ENCODE results near the gene TMEM88. TPM values are rescaled to one million over a fixed set of nuclear protein-coding genes. Genes with fewer than 3 reads are reported as not detected.

Gene TMEM88
- total RNA-seq, 3 donors from 2014 or later: 4.8 to 21.0 (median 5.7) TPM

DNA sequence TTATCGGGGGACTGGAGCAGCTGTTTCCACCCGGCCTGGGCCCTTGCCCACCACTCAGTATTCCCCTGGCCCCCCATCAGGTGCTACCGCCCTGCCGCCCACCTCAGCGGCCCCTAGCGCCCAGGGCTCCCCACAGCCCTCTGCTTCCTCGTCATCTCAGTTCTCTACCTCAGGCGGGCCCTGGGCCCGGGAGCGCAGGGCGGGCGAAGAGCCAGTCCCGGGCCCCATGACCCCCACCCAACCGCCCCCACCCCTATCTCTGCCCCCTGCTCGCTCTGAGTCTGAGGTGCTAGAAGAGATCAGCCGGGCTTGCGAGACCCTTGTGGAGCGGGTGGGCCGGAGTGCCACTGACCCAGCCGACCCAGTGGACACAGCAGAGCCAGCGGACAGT lies 6.1 kb upstream of the TMEM88 start:
- Histone ChIP-seq H3K36me3 (no peaks in the 10 kb centered on the region), H3K27me3 (no peaks in the 10 kb centered on the region), H3K4me1 (peaks cover 6 to 10% of the 10 kb centered on the region in 2 donors), H3K4me3 (no peak overlapping the region), H3K9me3 (no peaks in the 10 kb centered on the region), H3K27ac (no peak overlapping the region)
- intact Hi-C loops (cut with DNase I; ENCODE audit: low total_unique reads): no loop called here
- TF ChIP-seq POLR2A (IDR thresholded peaks at IDR 0.05): no peak
- no peak for TF ChIP-seq POLR2AphosphoS5 (IDR thresholded peaks at IDR 0.05)
- TF ChIP-seq, protein P1, sequence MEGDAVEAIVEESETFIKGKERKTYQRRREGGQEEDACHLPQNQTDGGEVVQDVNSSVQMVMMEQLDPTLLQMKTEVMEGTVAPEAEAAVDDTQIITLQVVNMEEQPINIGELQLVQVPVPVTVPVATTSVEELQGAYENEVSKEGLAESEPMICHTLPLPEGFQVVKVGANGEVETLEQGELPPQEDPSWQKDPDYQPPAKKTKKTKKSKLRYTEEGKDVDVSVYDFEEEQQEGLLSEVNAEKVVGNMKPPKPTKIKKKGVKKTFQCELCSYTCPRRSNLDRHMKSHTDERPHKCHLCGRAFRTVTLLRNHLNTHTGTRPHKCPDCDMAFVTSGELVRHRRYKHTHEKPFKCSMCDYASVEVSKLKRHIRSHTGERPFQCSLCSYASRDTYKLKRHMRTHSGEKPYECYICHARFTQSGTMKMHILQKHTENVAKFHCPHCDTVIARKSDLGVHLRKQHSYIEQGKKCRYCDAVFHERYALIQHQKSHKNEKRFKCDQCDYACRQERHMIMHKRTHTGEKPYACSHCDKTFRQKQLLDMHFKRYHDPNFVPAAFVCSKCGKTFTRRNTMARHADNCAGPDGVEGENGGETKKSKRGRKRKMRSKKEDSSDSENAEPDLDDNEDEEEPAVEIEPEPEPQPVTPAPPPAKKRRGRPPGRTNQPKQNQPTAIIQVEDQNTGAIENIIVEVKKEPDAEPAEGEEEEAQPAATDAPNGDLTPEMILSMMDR (IDR thresholded peaks at IDR 0.05): no peak
- DNase-seq (ENCODE audit: low spot score in 2 of 2): no peak

DNA sequence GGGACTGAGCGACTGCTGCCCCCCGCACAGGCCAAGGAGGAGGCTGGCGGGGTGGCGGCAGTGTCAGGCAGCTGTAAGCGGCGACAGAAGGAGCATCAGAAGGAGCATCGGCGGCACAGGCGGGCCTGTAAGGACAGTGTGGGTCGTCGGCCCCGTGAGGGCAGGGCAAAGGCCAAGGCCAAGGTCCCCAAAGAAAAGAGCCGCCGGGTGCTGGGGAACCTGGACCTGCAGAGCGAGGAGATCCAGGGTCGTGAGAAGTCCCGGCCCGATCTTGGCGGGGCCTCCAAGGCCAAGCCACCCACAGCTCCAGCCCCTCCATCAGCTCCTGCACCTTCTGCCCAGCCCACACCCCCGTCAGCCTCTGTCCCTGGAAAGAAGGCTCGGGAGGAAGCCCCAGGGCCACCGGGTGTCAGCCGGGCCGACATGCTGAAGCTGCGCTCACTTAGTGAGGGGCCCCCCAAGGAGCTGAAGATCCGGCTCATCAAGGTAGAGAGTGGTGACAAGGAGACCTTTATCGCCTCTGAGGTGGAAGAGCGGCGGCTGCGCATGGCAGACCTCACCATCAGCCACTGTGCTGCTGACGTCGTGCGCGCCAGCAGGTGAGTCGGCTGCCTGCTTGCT lies 5.6 kb upstream of the TMEM88 start:
- Histone ChIP-seq H3K9me3 (no peaks in the 10 kb centered on the region), H3K27ac (no peak overlapping the region), H3K27me3 (no peaks in the 10 kb centered on the region), H3K36me3 (no peaks in the 10 kb centered on the region), H3K4me3 (no peak overlapping the region), H3K4me1 (peaks cover 6 to 10% of the 10 kb centered on the region in 2 donors)
- intact Hi-C loops (cut with DNase I; ENCODE audit: low total_unique reads): no loop called here
- no peak for TF ChIP-seq POLR2AphosphoS5 (IDR thresholded peaks at IDR 0.05)
- TF ChIP-seq, protein P1 (IDR thresholded peaks at IDR 0.05): no peak
- no peak for TF ChIP-seq POLR2A (IDR thresholded peaks at IDR 0.05)
- peak in 1 of 2 donors; percentile 47 for DNase-seq (ENCODE audit: low spot score in 2 of 2)

DNA sequence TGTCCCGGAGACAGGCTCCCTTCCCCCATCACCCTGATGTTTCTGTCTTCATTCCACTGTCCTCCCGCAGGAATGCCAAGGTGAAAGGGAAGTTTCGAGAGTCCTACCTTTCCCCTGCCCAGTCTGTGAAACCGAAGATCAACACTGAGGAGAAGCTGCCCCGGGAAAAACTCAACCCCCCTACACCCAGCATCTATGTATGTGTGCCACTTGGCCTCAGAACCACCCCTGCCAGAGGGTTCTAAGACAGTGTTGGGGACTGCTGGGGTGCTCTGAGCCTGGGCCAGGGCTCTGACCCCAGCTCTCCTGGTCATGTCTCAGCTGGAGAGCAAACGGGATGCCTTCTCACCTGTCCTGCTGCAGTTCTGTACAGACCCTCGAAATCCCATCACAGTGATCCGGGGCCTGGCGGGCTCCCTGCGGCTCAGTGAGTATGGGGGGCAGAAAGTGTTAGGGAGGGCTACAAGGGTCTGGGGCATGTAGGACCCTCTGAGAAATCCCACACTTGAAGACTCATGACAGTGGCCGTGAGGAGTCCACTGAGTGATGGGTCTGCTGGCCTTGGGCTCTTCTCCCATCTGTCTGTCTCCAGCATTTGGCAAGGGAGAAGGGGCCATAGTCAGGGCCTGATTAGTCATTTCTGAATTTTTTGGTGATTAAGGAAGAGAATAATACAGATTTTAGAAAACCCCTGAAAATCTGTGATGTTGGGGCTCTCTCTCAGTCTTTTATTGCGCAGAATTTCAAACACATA lies 4.9 kb upstream of the TMEM88 start:
- Histone ChIP-seq H3K27me3 (no peaks in the 10 kb centered on the region), H3K27ac (no peak overlapping the region), H3K4me1 (peaks cover 6 to 10% of the 10 kb centered on the region in 2 donors), H3K9me3 (no peaks in the 10 kb centered on the region), H3K36me3 (no peaks in the 10 kb centered on the region), H3K4me3 (no peak overlapping the region)
- no peak for TF ChIP-seq POLR2AphosphoS5 (IDR thresholded peaks at IDR 0.05)
- TF ChIP-seq POLR2A (IDR thresholded peaks at IDR 0.05): no peak
- TF ChIP-seq, protein P1 (IDR thresholded peaks at IDR 0.05): no peak
- intact Hi-C loops (cut with DNase I; ENCODE audit: low total_unique reads): no loop called here
- no peak for DNase-seq (ENCODE audit: low spot score in 2 of 2)

DNA sequence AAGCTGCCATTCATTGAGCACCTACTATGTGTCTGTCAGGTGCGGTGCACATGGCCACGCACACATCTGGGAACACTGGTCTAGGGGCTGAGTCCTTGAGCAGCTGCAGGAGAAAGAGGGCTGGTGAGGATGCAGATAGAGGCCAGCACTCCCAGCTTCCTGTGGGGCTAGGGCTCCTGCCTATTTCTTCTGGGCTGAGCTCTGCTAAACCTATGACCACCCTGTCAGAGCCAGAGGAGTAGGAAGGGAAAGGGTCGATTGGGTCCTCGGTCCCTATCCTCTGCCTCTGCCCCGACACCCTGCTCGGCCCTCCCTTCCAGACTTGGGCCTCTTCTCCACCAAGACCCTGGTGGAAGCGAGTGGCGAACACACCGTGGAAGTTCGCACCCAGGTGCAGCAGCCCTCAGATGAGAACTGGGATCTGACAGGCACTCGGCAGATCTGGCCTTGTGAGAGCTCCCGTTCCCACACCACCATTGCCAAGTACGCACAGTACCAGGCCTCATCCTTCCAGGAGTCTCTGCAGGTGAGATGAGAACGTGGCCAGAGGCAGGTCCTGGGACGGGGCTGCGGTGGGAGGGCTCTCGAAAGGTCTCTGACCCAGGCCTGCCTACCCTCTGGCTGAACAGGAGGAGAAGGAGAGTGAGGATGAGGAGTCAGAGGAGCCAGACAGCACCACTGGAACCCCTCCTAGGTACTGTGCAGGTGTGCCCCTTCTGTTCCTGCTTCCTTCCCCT lies 4.0 kb upstream of the TMEM88 start:
- H3K9me3 ChIP-seq: no peaks in the 10 kb centered on the region
- H3K4me1 ChIP-seq: peaks cover 5 to 6% of the 10 kb centered on the region in 2 donors
- H3K27me3 ChIP-seq: no peaks in the 10 kb centered on the region
- H3K27ac ChIP-seq: no peak overlapping the region
- TF ChIP-seq, protein P1 (IDR thresholded peaks at IDR 0.05): no peak
- TF ChIP-seq POLR2A (IDR thresholded peaks at IDR 0.05) (no peak), POLR2AphosphoS5 (IDR thresholded peaks at IDR 0.05) (no peak)
- intact Hi-C loops (cut with DNase I; ENCODE audit: low total_unique reads): no loop called here
- no peaks in the 10 kb centered on the region for H3K36me3 ChIP-seq
- DNase-seq (ENCODE audit: low spot score in 2 of 2): no peak
- peak overlapping the region in 1 of 3 donors; percentile 34 for H3K4me3 ChIP-seq
